ENCODE measurements around the gene ADD1.

DNA sequence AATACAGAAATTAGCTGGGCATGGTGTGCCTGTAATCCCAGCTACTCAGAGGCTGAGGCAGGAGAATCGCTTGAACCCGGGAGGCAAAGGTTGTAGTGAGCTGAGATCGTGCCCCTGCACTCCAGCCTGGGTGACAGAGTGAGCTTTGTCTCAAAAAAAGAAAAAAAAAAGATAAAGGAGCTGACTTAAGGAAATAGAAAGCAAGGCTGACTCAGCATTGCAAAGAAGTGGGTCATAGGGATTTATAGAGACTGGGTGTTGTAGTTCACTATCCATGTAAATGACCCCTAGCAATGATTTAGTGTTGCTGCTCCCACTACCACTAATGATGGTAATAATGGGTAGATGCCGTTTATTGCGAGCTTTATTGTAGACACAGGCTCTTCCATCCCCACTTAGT, 47.6 kb downstream of the ADD1 start:
- TF ChIP-seq, protein P1, sequence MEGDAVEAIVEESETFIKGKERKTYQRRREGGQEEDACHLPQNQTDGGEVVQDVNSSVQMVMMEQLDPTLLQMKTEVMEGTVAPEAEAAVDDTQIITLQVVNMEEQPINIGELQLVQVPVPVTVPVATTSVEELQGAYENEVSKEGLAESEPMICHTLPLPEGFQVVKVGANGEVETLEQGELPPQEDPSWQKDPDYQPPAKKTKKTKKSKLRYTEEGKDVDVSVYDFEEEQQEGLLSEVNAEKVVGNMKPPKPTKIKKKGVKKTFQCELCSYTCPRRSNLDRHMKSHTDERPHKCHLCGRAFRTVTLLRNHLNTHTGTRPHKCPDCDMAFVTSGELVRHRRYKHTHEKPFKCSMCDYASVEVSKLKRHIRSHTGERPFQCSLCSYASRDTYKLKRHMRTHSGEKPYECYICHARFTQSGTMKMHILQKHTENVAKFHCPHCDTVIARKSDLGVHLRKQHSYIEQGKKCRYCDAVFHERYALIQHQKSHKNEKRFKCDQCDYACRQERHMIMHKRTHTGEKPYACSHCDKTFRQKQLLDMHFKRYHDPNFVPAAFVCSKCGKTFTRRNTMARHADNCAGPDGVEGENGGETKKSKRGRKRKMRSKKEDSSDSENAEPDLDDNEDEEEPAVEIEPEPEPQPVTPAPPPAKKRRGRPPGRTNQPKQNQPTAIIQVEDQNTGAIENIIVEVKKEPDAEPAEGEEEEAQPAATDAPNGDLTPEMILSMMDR (IDR thresholded peaks at IDR 0.05): no peak
- no peak for TF ChIP-seq EZH2 (IDR thresholded peaks at IDR 0.05; ENCODE audit: borderline replicate concordance, insufficient read depth, low read depth, low read length, poor library complexity, severe bottlenecking)
